Activated B cell treated with CpG ODN at 0.5 μM for 24 hours (primary cell): ENCODE results near the gene KIF1C. TPM values are rescaled to one million over a fixed set of nuclear protein-coding genes. Genes with fewer than 3 reads are reported as not detected.

Experiments used
- ATAC-seq: fragments of 200-7000 bp; cut with Tn5 transposase; one replicate; pipeline ENCODE4 v1.10.0; 2021; ENCODE audit warnings: low read depth, mild to moderate bottlenecking, moderate library complexity
- CTCF ChIA-PET: fragments of 350-600 bp; sonication (Branson Sonifier 250); formaldehyde crosslinking; loops from one replicate; lab custom pipeline; 2021; ENCODE audit warnings: antibody characterized with exemption; lab: Charles Lee
- POLR2A ChIA-PET: fragments of 350-600 bp; sonication (Branson Sonifier 250); formaldehyde crosslinking; loops from one replicate; lab custom pipeline; 2021; ENCODE audit warnings: antibody characterized with exemption; lab: Charles Lee
- DNase-seq: peaks from one replicate; pipeline ENCODE4 v3.0.0; 2022
- H3K27ac Mint-ChIP-seq: one replicate; pipeline ENCODE4 v1.8.0; 2020; ENCODE audit warnings: mixed read lengths
- H3K27me3 Mint-ChIP-seq: one replicate; pipeline ENCODE4 v1.8.0; 2021; ENCODE audit warnings: mixed read lengths
- H3K36me3 Mint-ChIP-seq: one replicate; pipeline ENCODE4 v1.8.0; 2021; ENCODE audit warnings: low read depth, mixed read lengths
- H3K4me1 Mint-ChIP-seq: one replicate; pipeline ENCODE4 v1.8.0; 2021; ENCODE audit warnings: mixed read lengths
- H3K4me3 Mint-ChIP-seq: one replicate; pipeline ENCODE4 v1.8.0; 2020; ENCODE audit warnings: mild to moderate bottlenecking, mixed read lengths
- H3K9me3 Mint-ChIP-seq: one replicate; pipeline ENCODE4 v1.8.0; 2020; ENCODE audit warnings: mixed read lengths
- intact Hi-C: fragments of 100-400 bp; cut with micrococcal nuclease; formaldehyde crosslinking; loops from one replicate; pipeline ENCODE4 v1.15.1; 2024
- total RNA-seq: library from RNA; stranded (reverse); gene quantifications from 2 replicates; pipeline ENCODE4 v1.2.3, GENCODE V29; 2022
- TF ChIP-seq, protein P1 (sequence below): fragments of 200-600 bp; IDR thresholded peaks from one replicate; pipeline ENCODE4 v1.8.0; 2022; ENCODE audit warnings: antibody characterized with exemption, mild to moderate bottlenecking

The KIF1C gene
- total RNA-seq, 1 donor from 2014 or later, result 62.6 TPM

DNA sequence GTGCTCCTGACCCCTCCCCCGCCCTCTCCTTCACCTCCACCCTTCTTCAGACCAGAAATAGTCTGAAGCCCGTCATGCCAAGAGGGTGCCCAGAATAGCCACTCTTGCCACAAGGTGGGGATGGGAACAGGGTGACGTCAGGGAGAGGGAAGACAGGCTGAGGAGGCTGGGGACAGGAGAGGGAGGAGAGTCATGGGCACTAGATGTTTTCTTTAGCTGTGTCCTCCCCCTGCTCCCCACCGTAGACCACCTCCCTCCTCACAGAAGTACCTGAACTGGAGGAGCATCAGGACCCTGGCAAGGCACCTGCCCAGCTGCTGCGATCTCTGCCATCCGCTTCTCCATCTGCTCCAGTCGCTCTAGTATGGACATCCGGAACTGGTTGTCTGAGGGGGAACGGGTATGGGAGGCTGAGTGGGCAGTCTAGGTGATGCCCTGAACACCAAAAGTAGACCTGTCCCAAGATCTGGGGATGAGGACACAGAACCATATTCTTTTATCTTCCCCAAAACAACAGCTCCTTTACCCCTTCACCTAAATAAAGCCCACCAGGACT lies 23.6 kb upstream of the KIF1C start:
- no peak overlapping the region for H3K4me3 Mint-ChIP-seq
- no peak for DNase-seq
- TF ChIP-seq, protein P1, sequence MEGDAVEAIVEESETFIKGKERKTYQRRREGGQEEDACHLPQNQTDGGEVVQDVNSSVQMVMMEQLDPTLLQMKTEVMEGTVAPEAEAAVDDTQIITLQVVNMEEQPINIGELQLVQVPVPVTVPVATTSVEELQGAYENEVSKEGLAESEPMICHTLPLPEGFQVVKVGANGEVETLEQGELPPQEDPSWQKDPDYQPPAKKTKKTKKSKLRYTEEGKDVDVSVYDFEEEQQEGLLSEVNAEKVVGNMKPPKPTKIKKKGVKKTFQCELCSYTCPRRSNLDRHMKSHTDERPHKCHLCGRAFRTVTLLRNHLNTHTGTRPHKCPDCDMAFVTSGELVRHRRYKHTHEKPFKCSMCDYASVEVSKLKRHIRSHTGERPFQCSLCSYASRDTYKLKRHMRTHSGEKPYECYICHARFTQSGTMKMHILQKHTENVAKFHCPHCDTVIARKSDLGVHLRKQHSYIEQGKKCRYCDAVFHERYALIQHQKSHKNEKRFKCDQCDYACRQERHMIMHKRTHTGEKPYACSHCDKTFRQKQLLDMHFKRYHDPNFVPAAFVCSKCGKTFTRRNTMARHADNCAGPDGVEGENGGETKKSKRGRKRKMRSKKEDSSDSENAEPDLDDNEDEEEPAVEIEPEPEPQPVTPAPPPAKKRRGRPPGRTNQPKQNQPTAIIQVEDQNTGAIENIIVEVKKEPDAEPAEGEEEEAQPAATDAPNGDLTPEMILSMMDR, result no peak
- CTCF ChIA-PET, result no interaction called here
- ATAC-seq, result no peak
- POLR2A ChIA-PET, result interaction anchor here (0.5 kb wide), 1 partner anchor 43 kb away, joined by 3 read pairs; no protein-coding TSS in a partner anchor
- H3K27me3 Mint-ChIP-seq, result no peaks in the 10 kb centered on the region
- peaks cover 74% of the 10 kb centered on the region for H3K36me3 Mint-ChIP-seq
- H3K27ac Mint-ChIP-seq, result no peak overlapping the region
- H3K9me3 Mint-ChIP-seq, result no peaks in the 10 kb centered on the region
- intact Hi-C loops, result no loop called here
- H3K4me1 Mint-ChIP-seq, result peaks cover 11% of the 10 kb centered on the region

DNA sequence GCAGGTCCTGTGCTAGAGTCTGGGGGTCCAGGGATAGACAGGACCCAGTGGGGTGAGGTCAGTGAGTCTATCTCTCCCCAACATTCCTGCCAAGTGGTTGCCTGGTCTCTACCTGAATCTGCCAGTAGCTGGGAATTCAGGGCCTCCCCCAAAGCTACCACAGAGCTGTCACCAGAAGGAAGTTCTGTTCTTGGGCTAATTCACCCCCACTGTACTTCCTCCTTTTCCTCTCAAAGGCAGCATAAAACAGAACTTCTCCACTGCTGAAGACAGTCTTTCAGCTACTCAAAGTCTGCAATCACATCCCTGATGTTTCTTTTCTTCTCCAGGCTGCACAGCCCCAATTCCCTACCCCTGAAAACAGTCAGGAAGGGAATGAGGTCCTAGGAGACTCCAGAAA lies 19.0 kb upstream of the KIF1C start:
- DNase-seq (no peak), ATAC-seq (peak; percentile 28)
- peaks cover 38% of the 10 kb centered on the region for H3K4me1 Mint-ChIP-seq
- peak overlapping the region; percentile 71 for H3K27ac Mint-ChIP-seq
- TF ChIP-seq, protein P1, result no peak
- H3K9me3 Mint-ChIP-seq, result no peaks in the 10 kb centered on the region
- H3K27me3 Mint-ChIP-seq, result no peaks in the 10 kb centered on the region
- ChIA-PET POLR2A (interaction anchor here (0.7 to 3.5 kb wide), 10 partner anchors 8 to 53 kb away, joined by 3 to 21 read pairs (median 6); partner anchors contain the start of genes INCA1, KIF1C, PFN1 and RNF167), CTCF (interaction anchor here (1.4 to 4.5 kb wide), 3 partner anchors 41 to 83 kb away, joined by 4 to 32 read pairs (median 18); no protein-coding TSS in a partner anchor)
- intact Hi-C loops, result no loop called here
- H3K4me3 Mint-ChIP-seq, result peak overlapping the region; percentile 24
- H3K36me3 Mint-ChIP-seq, result peaks cover 72% of the 10 kb centered on the region

DNA sequence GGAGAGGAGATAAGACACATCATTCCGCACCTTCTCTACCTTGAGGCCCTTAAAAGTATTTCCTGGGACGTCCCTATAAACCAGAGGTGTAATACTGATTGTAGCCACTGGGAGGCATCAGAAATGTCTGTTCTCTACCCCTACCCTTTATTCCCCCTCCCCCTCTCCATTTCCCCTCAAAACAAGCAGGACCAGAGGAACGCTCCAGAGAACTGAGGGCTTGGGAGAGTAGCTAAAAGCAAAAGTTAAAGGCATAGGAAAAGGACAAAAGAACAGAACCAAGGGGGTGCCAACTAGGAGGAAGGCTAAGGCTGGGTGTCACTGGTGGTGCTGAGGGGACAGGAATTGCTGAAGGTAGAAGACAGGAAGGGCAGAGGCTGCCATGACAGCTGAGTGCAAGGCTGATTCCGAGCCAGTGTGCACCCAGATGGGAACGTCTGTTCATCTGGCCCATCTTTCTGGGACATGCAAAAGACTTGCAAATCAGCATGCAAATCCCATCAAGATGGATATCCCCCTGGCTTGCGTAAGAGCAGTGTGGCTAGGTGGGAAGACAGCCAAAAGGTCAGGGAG lies 17.0 kb upstream of the KIF1C start:
- peak overlapping the region; percentile 37 for H3K27ac Mint-ChIP-seq
- peak; percentile 68 for ATAC-seq
- intact Hi-C loops, result loop anchor here (1.0 to 2.0 kb wide), 3 partner anchors 16 to 82 kb away; partner anchors contain the start of genes INCA1 and KIF1C
- CTCF ChIA-PET, result interaction anchor here (0.8 to 4.5 kb wide), 8 partner anchors 10 to 81 kb away, joined by 3 to 32 read pairs (median 4); partner anchors contain the start of genes INCA1, KIF1C and SPAG7
- TF ChIP-seq, protein P1, result peak; percentile 55
- no peak for DNase-seq
- H3K36me3 Mint-ChIP-seq, result peaks cover 61% of the 10 kb centered on the region
- POLR2A ChIA-PET, result interaction anchor here (0.9 to 3.5 kb wide), 5 partner anchors 12 to 277 kb away, joined by 3 to 21 read pairs (median 3); partner anchors contain the start of genes PELP1, PFN1 and SPAG7
- no peaks in the 10 kb centered on the region for H3K9me3 Mint-ChIP-seq
- no peaks in the 10 kb centered on the region for H3K27me3 Mint-ChIP-seq
- peaks cover 41% of the 10 kb centered on the region for H3K4me1 Mint-ChIP-seq
- peak overlapping the region; percentile 2 for H3K4me3 Mint-ChIP-seq

DNA sequence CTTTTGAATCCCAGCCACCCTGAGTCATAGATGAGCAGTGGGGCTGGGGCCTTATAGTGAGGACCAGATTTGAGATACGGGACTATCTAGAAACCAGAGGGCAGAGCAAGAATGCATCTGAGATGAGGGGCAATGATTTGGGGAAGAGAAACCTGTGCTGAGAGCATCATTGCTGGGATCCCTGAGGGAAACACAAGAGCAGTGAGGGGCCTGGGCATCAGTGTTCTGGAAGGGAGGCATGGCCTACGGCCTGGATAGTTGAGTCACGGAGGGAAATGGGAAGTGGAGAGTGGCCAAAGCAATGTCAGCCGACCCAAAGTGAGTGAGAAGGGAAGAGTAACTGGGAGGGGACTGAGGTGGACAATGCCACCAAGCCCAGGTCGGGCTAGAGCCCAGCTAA lies 15.4 kb upstream of the KIF1C start:
- peaks cover 52% of the 10 kb centered on the region for H3K36me3 Mint-ChIP-seq
- TF ChIP-seq, protein P1, result no peak
- ATAC-seq, result no peak
- H3K27ac Mint-ChIP-seq, result no peak overlapping the region
- CTCF ChIA-PET, result no interaction called here
- DNase-seq, result no peak
- no peak overlapping the region for H3K4me3 Mint-ChIP-seq
- intact Hi-C loops, result no loop called here
- peaks cover 51% of the 10 kb centered on the region for H3K4me1 Mint-ChIP-seq
- H3K27me3 Mint-ChIP-seq, result no peaks in the 10 kb centered on the region
- H3K9me3 Mint-ChIP-seq, result no peaks in the 10 kb centered on the region
- POLR2A ChIA-PET, result interaction anchor here (0.7 to 1.0 kb wide), 3 partner anchors 16 to 41 kb away, joined by 3 read pairs; partner anchors contain the start of gene PFN1

GRCh38 chr17:4986403-4986802 lies 11.3 kb upstream of the KIF1C start:
- Mint-ChIP-seq H3K4me1 (peaks cover 39% of the 10 kb centered on the region), H3K36me3 (peaks cover 22% of the 10 kb centered on the region), H3K27me3 (no peaks in the 10 kb centered on the region), H3K27ac (peak overlapping the region; percentile 93), H3K4me3 (peak overlapping the region; percentile 92), H3K9me3 (no peaks in the 10 kb centered on the region)
- TF ChIP-seq, protein P1, result no peak
- ATAC-seq (no peak), DNase-seq (no peak)
- CTCF ChIA-PET, result interaction anchor here (0.9 to 2.7 kb wide), 7 partner anchors 11 to 84 kb away, joined by 3 to 22 read pairs (median 6); partner anchors contain the start of genes CHRNE, PFN1, RNF167 and SLC25A11
- intact Hi-C loops, result loop anchor here (2.0 to 5.0 kb wide), 3 partner anchors 44 to 206 kb away; partner anchors contain the start of genes RNF167, SLC25A11 and ZNF594
- POLR2A ChIA-PET, result interaction anchor here (0.5 to 4.7 kb wide), 8 partner anchors 7 to 77 kb away, joined by 3 to 61 read pairs (median 6); partner anchors contain the start of genes INCA1, KIF1C, PFN1 and RNF167
